ENCODE measurements around the gene RIMS3.

Gene RIMS3

DNA sequence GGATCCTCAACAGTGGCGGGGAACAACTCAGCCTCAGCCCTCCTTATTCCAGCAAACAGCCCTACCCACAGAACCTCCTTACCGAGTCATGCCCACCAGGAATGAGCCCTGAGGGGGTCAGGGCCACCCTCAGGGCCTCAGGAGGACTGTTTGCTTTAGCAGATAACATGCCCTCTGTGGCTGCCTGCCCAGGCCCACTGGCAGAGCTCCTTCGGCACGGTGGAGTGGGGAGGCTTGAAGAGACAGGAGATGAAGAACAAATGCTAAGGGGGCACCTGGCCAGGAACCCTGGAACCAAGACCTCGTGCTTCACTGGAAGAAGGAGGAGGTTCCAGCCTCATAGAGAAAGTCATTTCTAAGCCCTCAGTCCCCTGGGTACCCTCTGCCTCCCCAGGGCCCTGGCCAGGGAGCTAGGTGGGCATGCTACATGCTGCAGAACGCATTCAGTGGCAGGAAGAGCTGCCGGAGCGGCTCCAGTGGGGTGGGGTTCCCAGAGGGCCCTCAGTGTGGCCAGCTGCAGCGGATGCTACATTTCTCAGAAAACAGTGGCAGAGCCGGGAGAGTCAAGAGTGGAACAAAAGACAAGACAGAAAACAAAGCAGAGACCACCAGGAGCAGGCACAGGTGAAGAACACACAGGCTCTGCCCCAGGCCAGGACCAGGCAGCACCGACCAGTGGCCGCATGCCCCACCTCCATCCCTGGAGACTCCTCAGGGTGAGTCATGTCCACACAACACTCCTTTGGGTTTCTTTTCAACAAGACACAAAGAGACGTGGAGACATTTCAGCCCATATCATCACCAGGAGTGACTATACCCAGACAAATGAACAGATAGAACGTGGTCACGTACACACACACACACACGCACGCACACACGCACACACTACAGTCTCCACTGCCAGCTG, 39.8 kb downstream of the RIMS3 start:
- Histone ChIP-seq H3K9ac (ENCODE audit: low read length) (no peak overlapping the region), H3K4me2 (ENCODE audit: low read depth, low read length, poor library complexity, severe bottlenecking) (no peak overlapping the region), H3K36me3 (ENCODE audit: low read length) (no peaks in the 10 kb centered on the region), H3K9me2 (replicated peaks; ENCODE audit: insufficient read depth, low read length) (no peaks in the 10 kb centered on the region), H3K4me3 (ENCODE audit: insufficient read depth, low read length, poor library complexity, severe bottlenecking) (no peak overlapping the region), H3K9me3 (ENCODE audit: insufficient read depth, low read length) (no peaks in the 10 kb centered on the region), H3F3A (ENCODE audit: insufficient read depth) (no peaks in the 10 kb centered on the region), H3K27ac (ENCODE audit: low read depth, low read length) (no peak overlapping the region), H3K27me3 (ENCODE audit: low read length) (no peaks in the 10 kb centered on the region), H4K20me1 (ENCODE audit: low read depth, low read length) (no peaks in the 10 kb centered on the region), H3K79me2 (ENCODE audit: insufficient read depth, low read length) (no peaks in the 10 kb centered on the region), H2AFZ (ENCODE audit: low read depth, low read length, severe bottlenecking) (no peak overlapping the region)
- TF ChIP-seq, protein P1, sequence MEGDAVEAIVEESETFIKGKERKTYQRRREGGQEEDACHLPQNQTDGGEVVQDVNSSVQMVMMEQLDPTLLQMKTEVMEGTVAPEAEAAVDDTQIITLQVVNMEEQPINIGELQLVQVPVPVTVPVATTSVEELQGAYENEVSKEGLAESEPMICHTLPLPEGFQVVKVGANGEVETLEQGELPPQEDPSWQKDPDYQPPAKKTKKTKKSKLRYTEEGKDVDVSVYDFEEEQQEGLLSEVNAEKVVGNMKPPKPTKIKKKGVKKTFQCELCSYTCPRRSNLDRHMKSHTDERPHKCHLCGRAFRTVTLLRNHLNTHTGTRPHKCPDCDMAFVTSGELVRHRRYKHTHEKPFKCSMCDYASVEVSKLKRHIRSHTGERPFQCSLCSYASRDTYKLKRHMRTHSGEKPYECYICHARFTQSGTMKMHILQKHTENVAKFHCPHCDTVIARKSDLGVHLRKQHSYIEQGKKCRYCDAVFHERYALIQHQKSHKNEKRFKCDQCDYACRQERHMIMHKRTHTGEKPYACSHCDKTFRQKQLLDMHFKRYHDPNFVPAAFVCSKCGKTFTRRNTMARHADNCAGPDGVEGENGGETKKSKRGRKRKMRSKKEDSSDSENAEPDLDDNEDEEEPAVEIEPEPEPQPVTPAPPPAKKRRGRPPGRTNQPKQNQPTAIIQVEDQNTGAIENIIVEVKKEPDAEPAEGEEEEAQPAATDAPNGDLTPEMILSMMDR (IDR thresholded peaks at IDR 0.05; ENCODE audit: insufficient read depth, low read length, poor library complexity, severe bottlenecking), result no peak
- no peak for TF ChIP-seq EZH2phosphoT487 (conservative IDR thresholded peaks at IDR 0.05; ENCODE audit: low read length)

DNA sequence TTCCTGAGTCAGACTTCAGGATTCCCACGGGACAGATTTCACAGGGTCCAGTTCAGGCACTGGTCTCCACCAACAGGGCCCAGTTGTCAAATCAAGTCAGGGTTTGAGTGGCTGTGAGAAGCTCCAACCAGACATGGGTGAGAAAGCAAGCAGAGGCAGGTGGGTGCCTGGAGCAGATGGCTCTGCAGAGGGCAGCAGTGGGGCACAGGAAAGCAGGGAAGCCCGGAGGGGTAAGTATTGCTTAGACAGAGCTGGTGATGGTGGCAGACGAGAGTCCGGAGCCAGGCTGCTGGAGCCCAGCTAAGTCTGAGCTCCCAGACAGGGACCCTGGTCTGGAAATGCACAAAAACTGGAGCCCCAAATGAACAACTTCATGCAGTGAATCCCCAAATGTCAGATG, 40.4 kb downstream of the RIMS3 start:
- Histone ChIP-seq H3K79me2 (ENCODE audit: insufficient read depth, low read length) (no peaks in the 10 kb centered on the region), H3K4me2 (ENCODE audit: low read depth, low read length, poor library complexity, severe bottlenecking) (no peak overlapping the region), H2AFZ (ENCODE audit: low read depth, low read length, severe bottlenecking) (no peak overlapping the region), H3K27ac (ENCODE audit: low read depth, low read length) (no peak overlapping the region), H3K9me2 (replicated peaks; ENCODE audit: insufficient read depth, low read length) (no peaks in the 10 kb centered on the region), H3K9me3 (ENCODE audit: insufficient read depth, low read length) (no peaks in the 10 kb centered on the region), H3K9ac (ENCODE audit: low read length) (no peak overlapping the region), H4K20me1 (ENCODE audit: low read depth, low read length) (no peaks in the 10 kb centered on the region), H3K27me3 (ENCODE audit: low read length) (no peaks in the 10 kb centered on the region), H3K36me3 (ENCODE audit: low read length) (no peaks in the 10 kb centered on the region), H3K4me3 (ENCODE audit: insufficient read depth, low read length, poor library complexity, severe bottlenecking) (no peak overlapping the region), H3F3A (ENCODE audit: insufficient read depth) (no peaks in the 10 kb centered on the region)
- no peak for TF ChIP-seq EZH2phosphoT487 (conservative IDR thresholded peaks at IDR 0.05; ENCODE audit: low read length)
- TF ChIP-seq, protein P1 (IDR thresholded peaks at IDR 0.05; ENCODE audit: insufficient read depth, low read length, poor library complexity, severe bottlenecking), result peak; percentile 19

DNA sequence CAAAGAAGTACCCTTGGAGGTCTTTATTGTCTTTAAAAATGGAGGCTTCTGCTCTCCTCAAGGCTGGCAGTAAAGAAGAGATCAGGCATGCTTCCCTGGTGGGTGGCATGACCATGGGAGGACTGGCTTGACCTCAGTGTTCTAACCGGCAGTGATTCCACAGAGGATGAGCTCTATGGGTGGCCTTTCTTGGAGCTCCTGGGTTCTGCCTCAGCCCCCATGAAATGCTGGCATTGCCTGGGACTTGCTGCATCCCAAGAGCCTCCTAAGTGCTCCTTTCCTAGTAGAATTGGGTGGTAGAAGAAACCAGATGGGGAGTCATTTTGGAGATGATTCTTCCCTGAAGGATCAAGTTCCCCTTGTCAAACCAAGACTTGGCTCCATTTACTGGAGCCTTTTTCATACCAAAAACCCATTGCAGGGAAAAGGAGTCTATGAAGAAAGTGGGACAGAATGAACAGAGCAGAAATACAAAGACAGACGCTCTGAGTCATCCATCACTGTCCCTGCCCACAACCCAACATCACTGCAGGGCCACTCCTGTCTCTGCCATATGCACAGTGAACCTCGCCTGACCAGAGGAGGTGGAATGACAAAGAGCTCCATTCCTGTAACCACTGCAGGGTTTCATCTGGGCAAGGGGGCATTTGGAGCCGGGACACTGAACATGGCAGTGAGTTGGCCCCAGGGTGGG, 42.4 kb downstream of the RIMS3 start:
- Histone ChIP-seq H2AFZ (ENCODE audit: low read depth, low read length, severe bottlenecking) (no peak overlapping the region), H3K9me3 (ENCODE audit: insufficient read depth, low read length) (no peaks in the 10 kb centered on the region), H3K79me2 (ENCODE audit: insufficient read depth, low read length) (no peaks in the 10 kb centered on the region), H3K4me3 (ENCODE audit: insufficient read depth, low read length, poor library complexity, severe bottlenecking) (no peak overlapping the region), H3K27me3 (ENCODE audit: low read length) (no peaks in the 10 kb centered on the region), H3K36me3 (ENCODE audit: low read length) (no peaks in the 10 kb centered on the region), H3K9ac (ENCODE audit: low read length) (no peak overlapping the region), H3K27ac (ENCODE audit: low read depth, low read length) (no peak overlapping the region), H3F3A (ENCODE audit: insufficient read depth) (no peaks in the 10 kb centered on the region), H3K9me2 (replicated peaks; ENCODE audit: insufficient read depth, low read length) (no peaks in the 10 kb centered on the region), H4K20me1 (ENCODE audit: low read depth, low read length) (no peaks in the 10 kb centered on the region), H3K4me2 (ENCODE audit: low read depth, low read length, poor library complexity, severe bottlenecking) (no peak overlapping the region)
- TF ChIP-seq EZH2phosphoT487 (conservative IDR thresholded peaks at IDR 0.05; ENCODE audit: low read length), result no peak
- TF ChIP-seq, protein P1 (IDR thresholded peaks at IDR 0.05; ENCODE audit: insufficient read depth, low read length, poor library complexity, severe bottlenecking), result no peak
